ENCODE results near the gene TNRC6A.
"Not testable (repeated sequence)": the region's sequence is repeated elsewhere in the genome, so short reads cannot be mapped to it uniquely, and the experiment has no call there.

TNRC6A gene

DNA sequence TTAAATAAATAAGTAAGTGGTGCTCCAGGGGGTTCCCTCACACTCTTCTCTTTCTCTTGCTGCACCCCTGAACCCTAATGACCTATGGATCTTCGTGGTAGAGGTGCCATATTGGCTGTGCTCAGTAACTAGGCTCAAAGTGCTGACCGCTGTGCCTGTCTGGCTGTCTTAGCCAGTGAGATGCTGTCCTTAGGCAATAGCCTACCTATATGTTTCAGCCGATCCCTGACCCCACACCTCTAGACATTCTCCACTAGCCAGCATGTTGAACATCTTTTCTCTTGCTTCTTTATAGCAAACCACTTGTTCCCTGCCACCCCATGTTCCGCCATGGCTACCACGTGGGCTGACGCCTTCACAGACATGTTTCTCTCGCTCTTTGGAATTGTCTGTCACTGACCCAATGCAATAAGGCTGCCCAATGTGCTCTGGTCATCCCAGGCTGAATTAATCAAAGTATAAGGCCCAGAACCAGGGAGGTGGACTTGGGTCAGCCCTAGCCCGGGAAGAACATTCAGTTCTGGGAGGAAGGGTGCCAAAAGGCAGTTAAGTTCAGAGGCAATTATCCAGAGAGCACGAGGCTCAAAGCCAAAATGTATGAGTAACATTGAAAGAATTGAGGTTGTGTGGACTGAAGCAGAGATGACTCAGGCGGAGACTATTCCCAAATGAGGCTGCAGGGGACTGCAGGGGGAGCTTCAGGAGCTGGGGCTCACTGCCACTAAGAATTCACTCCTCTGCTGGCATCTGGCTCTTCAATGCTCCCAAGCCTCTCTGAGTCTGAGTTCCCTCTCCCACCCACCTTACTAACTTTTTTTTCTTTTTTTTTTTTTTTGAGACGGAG is 28.7 kb upstream of the TNRC6A start:
- Mint-ChIP-seq H3K27ac (no peak overlapping the region), H3K9me3 (no peaks in the 10 kb centered on the region), H3K4me3 (no peak overlapping the region), H3K4me1 (no peaks in the 10 kb centered on the region), H3K36me3 (no peaks in the 10 kb centered on the region), H3K27me3 (peaks cover 11% of the 10 kb centered on the region)
- ATAC-seq (ENCODE audit: low read depth): no peak
- DNase-seq (ENCODE audit: low spot score in 2 of 2): no peak

DNA sequence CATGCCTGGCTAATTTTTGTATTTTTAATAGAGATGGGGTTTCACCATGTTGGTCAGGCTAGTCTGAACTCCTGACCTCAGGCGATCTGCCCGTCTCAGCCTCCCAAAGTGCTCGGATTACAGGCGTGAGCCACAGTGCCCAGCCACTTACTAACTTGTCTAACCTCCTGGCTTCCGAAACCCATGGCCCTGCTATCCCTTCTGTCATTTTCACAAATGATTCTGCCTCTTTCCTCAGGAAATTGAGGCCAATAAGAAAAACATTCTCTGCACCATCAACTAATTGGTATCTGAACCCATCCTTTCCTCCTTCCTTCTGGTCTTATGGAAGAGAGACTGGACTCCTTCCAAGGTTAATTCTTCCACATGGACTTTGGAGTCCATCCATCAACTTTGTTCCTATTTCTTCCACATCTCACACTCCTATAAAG is 27.9 kb upstream of the TNRC6A start:
- Mint-ChIP-seq H3K36me3 (no peaks in the 10 kb centered on the region), H3K27ac (no peak overlapping the region), H3K4me3 (no peak overlapping the region), H3K27me3 (peaks cover 11% of the 10 kb centered on the region), H3K4me1 (no peaks in the 10 kb centered on the region), H3K9me3 (no peaks in the 10 kb centered on the region)
- ATAC-seq (ENCODE audit: low read depth) (no peak), DNase-seq (ENCODE audit: low spot score in 2 of 2) (no peak)

DNA sequence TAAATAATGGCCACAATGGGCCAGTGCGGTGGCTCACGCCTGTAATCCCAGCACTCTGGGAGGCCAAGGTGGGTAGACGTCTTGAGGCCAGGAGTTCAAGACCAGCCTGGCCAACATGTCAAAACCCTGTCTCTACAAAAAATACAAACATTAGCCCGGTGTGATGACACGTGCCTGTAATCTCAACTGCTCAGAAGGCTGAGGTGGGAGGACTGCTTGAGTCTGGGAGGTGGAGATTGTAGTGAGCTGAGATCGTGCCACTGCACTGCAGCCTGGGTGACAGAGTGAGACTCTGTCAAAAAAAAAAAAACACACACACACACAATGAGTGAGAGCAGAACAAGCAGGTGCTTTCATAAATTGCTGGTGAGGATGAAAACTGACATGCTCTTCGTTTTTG is 21.7 kb upstream of the TNRC6A start:
- H3K27ac Mint-ChIP-seq; H3K27me3 Mint-ChIP-seq; ATAC-seq (ENCODE audit: low read depth); H3K4me1 Mint-ChIP-seq; H3K4me3 Mint-ChIP-seq; H3K36me3 Mint-ChIP-seq; DNase-seq (ENCODE audit: low spot score in 2 of 2); H3K9me3 Mint-ChIP-seq: not testable (repeated sequence)

DNA sequence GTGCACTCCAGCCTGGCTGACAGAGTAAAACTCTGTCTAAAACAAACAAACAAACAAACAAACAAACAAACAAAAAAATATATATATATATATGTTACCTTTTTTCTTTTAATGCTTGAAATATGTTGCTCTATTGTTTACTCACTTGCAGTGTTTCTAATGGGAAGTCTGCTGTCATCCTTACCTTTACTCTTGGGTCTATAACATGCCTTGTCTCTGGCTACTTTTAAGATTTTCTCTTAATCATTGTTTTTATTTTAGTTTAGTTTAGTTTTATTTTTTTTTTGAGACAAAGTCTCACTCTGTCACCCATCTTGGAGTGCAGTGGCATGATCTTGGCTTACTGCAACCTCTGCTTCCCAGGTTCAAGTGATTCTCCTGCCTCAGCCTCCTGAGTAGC is 16.1 kb upstream of the TNRC6A start:
- peaks cover 3% of the 10 kb centered on the region for H3K9me3 Mint-ChIP-seq
- no peak overlapping the region for H3K4me3 Mint-ChIP-seq
- no peak for ATAC-seq (ENCODE audit: low read depth)
- peaks cover 1% of the 10 kb centered on the region for H3K36me3 Mint-ChIP-seq
- H3K4me1 Mint-ChIP-seq: no peaks in the 10 kb centered on the region
- DNase-seq (ENCODE audit: low spot score in 2 of 2): no peak
- H3K27ac Mint-ChIP-seq: no peak overlapping the region
- peaks cover 1% of the 10 kb centered on the region for H3K27me3 Mint-ChIP-seq

DNA sequence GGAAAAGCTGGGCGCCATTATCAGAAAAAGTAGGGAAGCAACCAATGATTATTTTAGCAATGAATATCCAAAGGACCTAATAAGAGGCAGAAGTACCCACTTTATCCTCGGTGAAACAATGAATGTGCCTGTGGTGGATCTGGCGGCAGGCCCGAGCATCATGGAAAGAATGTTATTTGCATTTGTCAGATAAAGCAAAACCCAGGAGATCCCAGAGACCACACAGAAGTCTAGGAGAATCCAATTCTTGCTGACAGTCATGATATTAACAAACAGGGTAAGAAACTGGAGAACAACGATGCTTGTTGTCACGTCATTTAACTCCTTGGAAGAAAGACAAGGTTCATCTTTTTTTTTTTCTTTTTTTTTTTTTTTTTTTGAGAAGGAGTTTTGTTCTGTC is 12.0 kb upstream of the TNRC6A start:
- no peak for ATAC-seq (ENCODE audit: low read depth)
- Mint-ChIP-seq H3K4me1 (no peaks in the 10 kb centered on the region), H3K27ac (no peak overlapping the region), H3K27me3 (peaks cover 3% of the 10 kb centered on the region), H3K4me3 (no peak overlapping the region), H3K9me3 (peaks cover 3% of the 10 kb centered on the region), H3K36me3 (peaks cover 1% of the 10 kb centered on the region)
- no peak for DNase-seq (ENCODE audit: low spot score in 2 of 2)

DNA sequence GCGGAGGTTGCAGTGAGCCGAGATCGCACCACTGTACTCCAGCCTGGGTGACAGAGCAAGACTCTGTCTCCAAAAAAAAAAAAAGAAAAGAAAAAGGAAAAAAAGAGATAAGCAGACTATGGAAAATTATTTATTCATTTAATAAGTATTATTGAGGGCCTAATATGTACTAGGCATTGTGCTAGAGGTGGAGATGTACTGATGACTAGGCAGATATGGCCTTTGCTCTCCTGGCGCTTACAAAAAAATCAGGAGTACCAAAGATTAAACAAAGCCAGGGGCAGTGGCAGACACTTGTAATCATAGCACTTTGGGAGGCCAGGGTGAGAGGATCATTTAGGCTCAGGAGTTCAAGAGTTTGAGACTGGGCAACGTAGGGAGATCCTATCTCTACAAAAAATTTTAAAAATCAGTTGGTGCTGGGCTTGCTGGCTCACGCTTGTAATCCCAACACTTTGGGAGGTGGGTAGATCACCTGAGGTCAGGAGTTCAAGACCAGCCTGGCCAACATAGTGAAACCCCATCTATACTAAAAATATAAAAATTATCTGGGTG is 10.4 kb upstream of the TNRC6A start:
- Mint-ChIP-seq H3K4me3 (no peak overlapping the region), H3K9me3 (no peaks in the 10 kb centered on the region), H3K27ac (no peak overlapping the region), H3K36me3 (peaks cover 1% of the 10 kb centered on the region), H3K4me1 (no peaks in the 10 kb centered on the region), H3K27me3 (peaks cover 3% of the 10 kb centered on the region)
- no peak for ATAC-seq (ENCODE audit: low read depth)
- DNase-seq (ENCODE audit: low spot score in 2 of 2): no peak

DNA sequence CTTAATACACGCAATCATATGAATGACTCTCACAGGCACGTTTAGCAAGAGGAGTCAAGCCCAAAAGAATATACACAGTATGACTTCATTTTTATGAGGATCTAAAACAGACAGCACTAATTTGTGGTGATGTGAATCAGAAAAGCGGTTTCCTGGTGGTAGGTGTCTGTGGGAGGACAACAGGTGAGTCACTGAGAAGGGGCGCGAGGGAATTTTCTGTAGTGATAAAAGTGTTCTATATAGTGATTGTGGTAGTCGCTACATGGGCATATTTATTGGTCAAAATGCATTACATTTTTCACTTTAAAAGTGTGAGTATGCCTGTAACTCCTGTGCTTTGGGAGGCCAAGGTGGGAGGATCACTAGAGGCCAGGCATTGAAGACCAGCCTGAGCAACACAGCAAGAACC is 7.6 kb upstream of the TNRC6A start:
- no peak for DNase-seq (ENCODE audit: low spot score in 2 of 2)
- H3K27ac Mint-ChIP-seq: no peak overlapping the region
- H3K4me3 Mint-ChIP-seq: no peak overlapping the region
- H3K4me1 Mint-ChIP-seq: no peaks in the 10 kb centered on the region
- ATAC-seq (ENCODE audit: low read depth): no peak
- H3K9me3 Mint-ChIP-seq: no peaks in the 10 kb centered on the region
- H3K27me3 Mint-ChIP-seq: peaks cover 3% of the 10 kb centered on the region
- peaks cover 1% of the 10 kb centered on the region for H3K36me3 Mint-ChIP-seq

DNA sequence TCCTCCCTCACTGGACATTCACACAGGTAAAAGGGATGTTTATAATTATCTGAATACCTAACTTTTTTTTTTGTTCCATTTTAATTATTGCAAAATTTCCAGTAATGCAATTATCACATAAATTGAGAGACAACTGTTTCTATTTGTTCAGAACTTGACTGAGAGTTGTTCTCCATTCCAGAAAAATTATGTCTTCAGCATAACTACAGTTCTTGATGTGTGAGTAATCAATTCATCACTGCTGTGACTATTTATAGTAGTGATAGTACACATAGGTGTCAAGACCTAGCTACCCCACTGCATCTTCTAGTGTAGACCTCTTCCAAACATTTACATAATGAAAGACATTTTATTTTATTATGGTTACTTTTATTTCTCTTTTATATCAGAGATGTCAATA is 5.8 kb upstream of the TNRC6A start:
- Mint-ChIP-seq H3K4me3 (no peak overlapping the region), H3K4me1 (no peaks in the 10 kb centered on the region), H3K27me3 (peaks cover 2% of the 10 kb centered on the region), H3K36me3 (no peaks in the 10 kb centered on the region), H3K27ac (no peak overlapping the region), H3K9me3 (no peaks in the 10 kb centered on the region)
- DNase-seq (ENCODE audit: low spot score in 2 of 2) (no peak), ATAC-seq (ENCODE audit: low read depth) (no peak)

DNA sequence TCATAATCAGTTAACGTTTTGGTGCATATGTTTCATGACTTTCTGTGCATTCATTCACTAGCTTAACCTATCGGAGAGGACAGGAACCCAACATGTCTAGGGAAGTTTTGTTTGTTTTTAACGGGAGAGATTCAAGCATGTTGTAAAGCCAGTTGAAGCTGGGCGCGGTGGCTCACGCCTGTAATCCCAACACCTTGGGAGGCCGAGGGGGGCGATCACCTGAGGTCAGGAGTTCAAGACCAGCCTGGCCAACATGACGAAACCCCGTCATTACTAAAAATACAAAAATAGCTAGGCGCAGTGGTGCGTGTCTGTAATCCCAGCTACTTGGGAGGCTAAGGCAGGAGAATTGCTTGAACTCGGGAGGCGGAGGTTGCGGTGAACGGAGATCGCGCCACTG is 1.4 kb upstream of the TNRC6A start:
- Mint-ChIP-seq H3K27ac (no peak overlapping the region), H3K4me3 (peak overlapping the region; percentile 59), H3K27me3 (no peaks in the 10 kb centered on the region), H3K4me1 (peaks cover 11% of the 10 kb centered on the region), H3K9me3 (no peaks in the 10 kb centered on the region), H3K36me3 (peaks cover 8% of the 10 kb centered on the region)
- ATAC-seq (ENCODE audit: low read depth): no peak
- DNase-seq (ENCODE audit: low spot score in 2 of 2): no peak

DNA sequence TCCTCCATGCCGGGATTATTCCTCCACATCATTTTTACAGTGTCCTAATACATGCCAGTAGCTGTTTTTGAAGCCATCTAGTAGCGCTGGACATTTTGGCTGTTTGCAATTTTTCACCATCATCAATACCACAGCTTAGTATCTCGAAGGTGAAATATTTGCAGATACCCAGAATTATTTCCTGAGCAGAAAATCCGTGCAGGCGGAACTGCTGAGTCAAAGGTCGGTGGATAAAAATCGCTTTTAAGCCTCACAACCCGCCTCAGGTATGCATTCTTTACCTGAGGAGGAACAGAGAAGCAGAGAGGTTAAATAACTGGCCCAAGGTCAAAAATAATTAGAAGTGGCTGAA is 584 bp upstream of the TNRC6A start:
- Mint-ChIP-seq H3K4me1 (peaks cover 16% of the 10 kb centered on the region), H3K9me3 (no peaks in the 10 kb centered on the region), H3K4me3 (peak overlapping the region; percentile 85), H3K27ac (peak overlapping the region; percentile 96), H3K27me3 (no peaks in the 10 kb centered on the region), H3K36me3 (peaks cover 12% of the 10 kb centered on the region)
- DNase-seq (ENCODE audit: low spot score in 2 of 2) (no peak), ATAC-seq (ENCODE audit: low read depth) (no peak)

DNA sequence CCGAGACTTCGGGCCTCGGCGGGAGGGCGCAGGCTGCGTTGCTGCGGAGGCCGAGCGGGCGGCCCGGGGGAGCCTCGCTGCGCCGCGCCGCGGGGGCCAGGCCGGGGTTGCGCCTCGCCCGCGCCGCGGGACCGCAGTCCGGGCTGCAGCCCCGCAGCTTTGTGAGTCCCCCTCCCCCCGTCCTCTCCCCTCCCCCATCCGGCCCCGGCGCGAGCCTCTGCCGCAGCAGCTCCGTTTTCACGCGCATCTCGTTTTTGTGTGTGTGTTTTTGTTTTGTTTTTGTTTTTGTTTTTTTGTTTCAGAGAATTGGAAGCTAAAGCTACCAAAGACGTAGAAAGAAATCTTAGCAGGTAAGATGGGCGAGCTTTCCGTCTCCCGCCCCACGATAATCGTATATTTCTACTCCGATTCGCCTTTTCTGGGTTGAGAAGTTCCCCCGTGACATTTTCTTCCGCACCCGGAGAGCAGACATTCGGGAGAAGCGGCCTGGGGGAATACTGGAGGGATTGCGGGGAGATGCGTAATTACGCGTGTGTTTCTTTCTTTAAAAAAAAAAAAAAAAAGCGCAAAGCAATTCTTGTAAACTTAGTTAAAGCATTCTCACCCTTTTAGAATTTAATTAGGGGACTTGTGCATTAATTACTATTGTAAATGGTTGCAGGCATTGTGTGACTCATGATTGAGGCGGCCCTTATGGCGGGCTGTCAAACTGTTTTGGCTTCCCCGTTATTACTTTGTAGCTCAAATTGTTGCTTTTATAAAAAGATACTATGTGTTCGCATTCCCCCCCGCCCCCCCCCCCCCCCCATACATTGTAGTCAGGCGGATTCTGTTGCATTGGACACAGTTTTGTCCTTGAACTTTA is 732 bp downstream of the TNRC6A start:
- H3K4me1 Mint-ChIP-seq: peaks cover 25% of the 10 kb centered on the region
- H3K27ac Mint-ChIP-seq: peak overlapping the region; percentile 96
- ATAC-seq (ENCODE audit: low read depth) (no peak), DNase-seq (ENCODE audit: low spot score in 2 of 2) (no peak)
- H3K36me3 Mint-ChIP-seq: peaks cover 15% of the 10 kb centered on the region
- peak overlapping the region; percentile 95 for H3K4me3 Mint-ChIP-seq
- H3K27me3 Mint-ChIP-seq: no peaks in the 10 kb centered on the region
- no peaks in the 10 kb centered on the region for H3K9me3 Mint-ChIP-seq

DNA sequence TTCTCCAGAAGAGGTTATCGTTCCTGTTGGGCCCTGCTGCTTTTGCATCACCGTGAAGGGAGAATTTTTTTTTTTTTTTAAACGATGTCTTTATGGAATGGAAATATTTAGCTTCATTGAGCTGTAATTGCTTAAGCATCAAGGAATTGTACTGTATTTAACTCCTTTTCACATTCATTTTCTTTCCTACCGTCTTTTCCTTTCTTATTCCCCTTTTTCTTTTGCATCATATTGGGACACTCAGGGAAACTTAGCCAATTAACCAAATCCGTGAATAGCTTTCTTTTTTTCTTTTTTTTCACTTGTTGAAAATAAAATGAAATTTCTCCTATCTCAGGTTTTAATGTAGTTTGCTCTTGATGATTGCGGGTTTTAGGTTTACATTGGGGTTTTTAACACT is 1.5 kb downstream of the TNRC6A start:
- no peak for DNase-seq (ENCODE audit: low spot score in 2 of 2)
- peaks cover 25% of the 10 kb centered on the region for H3K4me1 Mint-ChIP-seq
- H3K27me3 Mint-ChIP-seq: no peaks in the 10 kb centered on the region
- peak overlapping the region; percentile 96 for H3K27ac Mint-ChIP-seq
- no peak for ATAC-seq (ENCODE audit: low read depth)
- H3K4me3 Mint-ChIP-seq: peak overlapping the region; percentile 43
- H3K9me3 Mint-ChIP-seq: no peaks in the 10 kb centered on the region
- H3K36me3 Mint-ChIP-seq: peaks cover 15% of the 10 kb centered on the region

DNA sequence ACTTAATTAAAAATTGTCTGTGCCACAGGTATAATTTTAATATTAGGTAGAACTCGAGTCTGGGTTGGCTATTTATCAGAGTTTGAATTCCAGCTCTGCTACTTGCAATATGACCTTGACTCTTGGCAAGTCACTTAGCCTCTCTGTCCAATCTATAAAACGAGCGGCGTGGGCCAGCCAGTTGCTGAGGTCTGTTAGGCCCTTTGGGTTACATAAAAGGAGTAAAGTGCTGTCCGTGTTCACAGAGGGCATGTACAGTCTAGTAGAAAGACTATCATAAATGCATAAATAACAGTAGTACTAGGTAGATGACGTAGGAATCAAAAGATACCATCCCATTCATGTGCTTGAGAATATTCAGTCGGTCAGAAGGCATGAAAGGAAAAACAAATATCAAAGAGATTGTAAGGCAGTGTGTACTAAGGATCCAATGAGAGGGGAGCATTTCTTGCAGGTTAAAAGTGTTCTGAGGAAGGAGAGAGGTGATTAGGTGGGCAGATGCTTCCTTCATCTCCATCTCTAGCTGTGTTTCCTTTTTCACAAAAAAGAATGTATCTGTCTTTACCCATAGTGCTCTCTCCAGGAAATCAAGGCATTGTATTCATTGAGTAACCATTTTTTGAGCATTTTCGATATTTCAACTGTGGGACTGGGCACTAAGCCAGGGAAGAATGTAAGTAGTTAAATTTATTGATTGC is 2.4 kb downstream of the TNRC6A start:
- Mint-ChIP-seq H3K36me3 (peaks cover 15% of the 10 kb centered on the region), H3K27ac (peak overlapping the region; percentile 25), H3K4me1 (peaks cover 31% of the 10 kb centered on the region), H3K4me3 (no peak overlapping the region), H3K9me3 (no peaks in the 10 kb centered on the region), H3K27me3 (no peaks in the 10 kb centered on the region)
- no peak for ATAC-seq (ENCODE audit: low read depth)
- DNase-seq (ENCODE audit: low spot score in 2 of 2): no peak

DNA sequence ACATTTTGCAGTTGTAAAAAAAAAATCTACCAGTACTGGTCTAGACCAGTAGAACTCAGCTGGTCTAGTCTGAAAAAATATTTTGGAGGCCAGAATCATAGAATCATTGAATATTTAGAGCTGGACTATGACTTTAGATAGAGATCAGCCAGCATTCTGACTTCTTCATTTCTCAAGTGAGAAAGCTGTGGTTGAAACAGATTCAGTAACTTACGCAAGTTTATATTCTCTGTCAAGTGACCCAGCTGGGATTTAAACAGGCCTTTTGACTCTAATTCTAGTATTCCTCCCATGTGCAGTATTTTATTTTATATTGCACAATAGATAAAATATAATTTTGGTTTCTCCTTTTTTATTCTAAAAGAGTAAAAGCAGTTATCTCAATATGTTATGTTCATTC is 4.9 kb downstream of the TNRC6A start:
- Mint-ChIP-seq H3K4me1 (peaks cover 51% of the 10 kb centered on the region), H3K27ac (peak overlapping the region; percentile 39), H3K36me3 (peaks cover 20% of the 10 kb centered on the region), H3K27me3 (no peaks in the 10 kb centered on the region), H3K9me3 (no peaks in the 10 kb centered on the region), H3K4me3 (no peak overlapping the region)
- DNase-seq (ENCODE audit: low spot score in 2 of 2): no peak
- ATAC-seq (ENCODE audit: low read depth): no peak

All from memory B cell (primary cell).